Measurements from ENCODE around the gene DNASE2B. TPM values are rescaled to one million over a fixed set of nuclear protein-coding genes. Genes with fewer than 3 reads are reported as not detected.

The DNASE2B gene
- polyA plus RNA-seq, 1 donor (not counting 4 experiments of a cell fraction or from before 2014, with no cell fraction given) = not detected

DNA sequence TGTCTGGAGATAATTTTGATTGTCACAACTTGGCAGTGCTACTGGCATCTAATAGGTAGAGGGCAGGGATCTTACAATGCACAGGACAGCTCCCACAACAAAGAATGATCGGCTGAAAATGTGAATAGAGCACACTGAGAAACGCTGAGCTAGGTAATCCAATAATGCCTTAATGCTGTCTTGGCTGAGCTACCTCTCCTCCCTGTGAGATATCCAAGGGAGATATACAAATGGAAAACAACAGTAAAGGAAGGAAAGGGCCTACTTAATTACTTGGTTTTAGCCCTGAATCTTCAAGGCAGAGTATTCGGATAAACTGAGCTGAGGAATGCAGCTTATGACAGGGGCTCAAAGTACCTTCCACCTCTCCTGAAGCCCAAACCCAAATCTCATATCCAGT, 2.9 kb downstream of the DNASE2B start:
- H3K27ac ChIP-seq (ENCODE audit: control insufficient read depth, insufficient read depth, low read length) = no peak overlapping the region
- dilution Hi-C loops (cut with MboI; ENCODE audit: extremely low pct_ligation_motif_present, low sequenced_read_pairs) = no loop called here

GRCh38 chr1:84402060-84402459, 3.8 kb downstream of the DNASE2B start:
- Histone ChIP-seq H3K27ac (ENCODE audit: control insufficient read depth, insufficient read depth, low read length) (no peak overlapping the region), H3K4me1 (ENCODE audit: control insufficient read depth, extremely low read depth, insufficient read depth, low read length) (peaks cover 11% of the 10 kb centered on the region), H3K4me3 (ENCODE audit: control insufficient read depth in 2 of 3, extremely low read depth in 1 of 3, insufficient read depth in 2 of 3, low read depth in 1 of 3, low read length in 3 of 3) (no peak overlapping the region), H3K9me1 (ENCODE audit: control insufficient read depth, extremely low read depth, insufficient read depth, low read length) (no peaks in the 10 kb centered on the region), H3K9ac (ENCODE audit: control insufficient read depth, extremely low read depth, insufficient read depth, low read length) (no peak overlapping the region), H2AFZ (ENCODE audit: control insufficient read depth, low read length) (no peak overlapping the region), H3K79me2 (ENCODE audit: control insufficient read depth, insufficient read depth, low read length) (no peaks in the 10 kb centered on the region), H3K4me2 (ENCODE audit: control insufficient read depth, extremely low read depth, insufficient read depth, low read depth, low read length) (no peak overlapping the region), H3K36me3 (ENCODE audit: control insufficient read depth in 2 of 2, extremely low read depth in 1 of 2, insufficient read depth in 2 of 2, low read length in 2 of 2) (no peaks in the 10 kb centered on the region), H3K27me3 (ENCODE audit: control insufficient read depth, extremely low read depth, insufficient read depth, low read length) (no peaks in the 10 kb centered on the region), H3K9me3 (ENCODE audit: control insufficient read depth, low read depth, low read length) (no peaks in the 10 kb centered on the region), H4K20me1 (ENCODE audit: control insufficient read depth, extremely low read depth, insufficient read depth, low read length) (no peaks in the 10 kb centered on the region)
- TF ChIP-seq CTCF (optimal IDR thresholded peaks at IDR 0.05 in 1 of 3, IDR thresholded peaks at IDR 0.05 in 1 of 3, conservative IDR thresholded peaks at IDR 0.05 in 1 of 3; ENCODE audit: extremely low read depth in 1 of 3, insufficient read depth in 2 of 3, low read length in 3 of 3) = no peak
- no peak for TF ChIP-seq EZH2 (IDR thresholded peaks at IDR 0.05; ENCODE audit: low read length)
- FAIRE-seq (peak; percentile 84), DNase-seq (ENCODE audit: low read depth, low spot score) (peak; percentile 30)
- dilution Hi-C loops (cut with MboI; ENCODE audit: extremely low pct_ligation_motif_present, low sequenced_read_pairs) = no loop called here

More for the DNA sequence above, 2.9 kb downstream of the DNASE2B start:
- DNase-seq (ENCODE audit: low read depth, low spot score) = no peak
- FAIRE-seq = no peak
- Histone ChIP-seq H3K79me2 (ENCODE audit: control insufficient read depth, insufficient read depth, low read length) (no peaks in the 10 kb centered on the region), H4K20me1 (ENCODE audit: control insufficient read depth, extremely low read depth, insufficient read depth, low read length) (no peaks in the 10 kb centered on the region), H3K27me3 (ENCODE audit: control insufficient read depth, extremely low read depth, insufficient read depth, low read length) (no peaks in the 10 kb centered on the region), H3K9ac (ENCODE audit: control insufficient read depth, extremely low read depth, insufficient read depth, low read length) (no peak overlapping the region), H2AFZ (ENCODE audit: control insufficient read depth, low read length) (no peak overlapping the region), H3K4me1 (ENCODE audit: control insufficient read depth, extremely low read depth, insufficient read depth, low read length) (peaks cover 11% of the 10 kb centered on the region), H3K4me3 (ENCODE audit: control insufficient read depth in 2 of 3, extremely low read depth in 1 of 3, insufficient read depth in 2 of 3, low read depth in 1 of 3, low read length in 3 of 3) (no peak overlapping the region), H3K4me2 (ENCODE audit: control insufficient read depth, extremely low read depth, insufficient read depth, low read depth, low read length) (no peak overlapping the region), H3K9me3 (ENCODE audit: control insufficient read depth, low read depth, low read length) (no peaks in the 10 kb centered on the region), H3K9me1 (ENCODE audit: control insufficient read depth, extremely low read depth, insufficient read depth, low read length) (no peaks in the 10 kb centered on the region), H3K36me3 (ENCODE audit: control insufficient read depth in 2 of 2, extremely low read depth in 1 of 2, insufficient read depth in 2 of 2, low read length in 2 of 2) (no peaks in the 10 kb centered on the region)
- no peak for TF ChIP-seq EZH2 (IDR thresholded peaks at IDR 0.05; ENCODE audit: low read length)
- TF ChIP-seq CTCF (optimal IDR thresholded peaks at IDR 0.05 in 1 of 3, IDR thresholded peaks at IDR 0.05 in 1 of 3, conservative IDR thresholded peaks at IDR 0.05 in 1 of 3; ENCODE audit: extremely low read depth in 1 of 3, insufficient read depth in 2 of 3, low read length in 3 of 3) = no peak
